GDM1 (cell line): Measurements from ENCODE around the gene GRAMD2B.
"Not testable (repeated sequence)": the region's sequence is repeated elsewhere in the genome, so short reads cannot be mapped to it uniquely, and the experiment has no call there.

Experiments
- DNase-seq: peaks from one replicate; lab custom pipeline; 2025; lab: John Stamatoyannopoulos, UW

The GRAMD2B gene

DNA sequence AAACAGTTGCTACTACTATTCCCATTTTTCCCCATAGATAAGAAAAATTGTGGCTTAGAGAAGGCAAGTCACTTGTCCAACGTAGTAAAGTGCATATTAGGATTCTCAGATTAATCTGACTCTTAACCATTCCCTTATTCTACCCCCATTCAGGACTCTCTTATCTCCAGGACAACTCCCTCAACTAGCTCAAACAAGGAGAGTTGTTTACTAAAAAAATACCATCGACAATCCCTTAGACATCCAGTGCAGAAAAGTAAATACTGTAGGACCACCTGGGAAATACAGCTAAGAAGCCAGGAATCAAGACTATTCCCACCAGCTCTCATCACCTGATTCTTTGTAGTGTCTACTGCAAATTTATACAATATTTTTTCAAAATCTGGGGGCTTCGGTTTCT lies 9.4 kb upstream of the GRAMD2B start:
- no peak for DNase-seq

DNA sequence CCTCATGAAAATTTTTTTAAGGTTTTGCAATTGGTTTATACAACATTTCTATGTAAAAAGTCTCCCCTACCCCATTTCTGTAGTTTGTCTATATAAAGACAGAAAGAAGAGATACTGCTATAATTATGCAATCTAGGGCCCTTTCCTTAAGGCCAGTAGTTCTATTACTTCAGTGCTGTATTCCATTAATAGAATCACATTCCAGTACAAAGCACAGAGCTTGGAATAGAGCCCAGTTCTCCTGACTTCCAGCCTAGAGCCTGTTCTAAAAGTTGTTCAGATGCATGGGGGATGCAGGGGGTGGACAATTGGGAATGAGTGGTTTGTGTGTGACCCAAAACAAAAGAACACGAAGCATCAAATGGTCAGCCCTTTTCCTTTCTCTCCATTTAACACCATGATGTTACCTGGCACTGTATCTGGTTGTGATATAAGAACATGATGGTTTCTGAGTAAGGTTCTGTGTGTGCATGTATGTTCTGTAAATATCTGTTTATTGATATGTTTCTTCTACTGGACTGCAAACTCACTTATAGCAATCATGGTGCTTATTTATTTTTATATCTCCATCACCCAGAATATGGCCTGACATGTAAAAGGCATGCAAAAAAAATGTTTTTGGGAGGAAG lies 8.2 kb upstream of the GRAMD2B start:
- DNase-seq: no peak

DNA sequence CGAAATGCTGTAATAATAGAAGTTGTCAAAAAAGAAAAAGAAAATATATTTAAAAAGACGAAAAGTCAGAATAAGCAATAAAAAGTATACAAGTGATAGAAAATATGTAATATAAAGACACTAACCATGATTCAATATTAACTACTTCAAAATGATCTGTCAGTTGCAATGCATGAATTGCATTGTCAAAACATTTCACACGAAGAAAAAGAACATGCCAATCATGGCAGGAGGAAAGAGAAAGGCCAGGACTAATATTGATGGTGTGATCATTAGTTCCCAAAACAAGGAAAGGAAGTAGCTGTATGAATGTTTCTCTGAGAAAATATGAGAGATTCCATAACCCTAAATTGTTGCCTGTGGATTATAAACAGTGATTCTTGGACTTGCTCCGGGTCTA lies 7.4 kb upstream of the GRAMD2B start:
- no peak for DNase-seq

DNA sequence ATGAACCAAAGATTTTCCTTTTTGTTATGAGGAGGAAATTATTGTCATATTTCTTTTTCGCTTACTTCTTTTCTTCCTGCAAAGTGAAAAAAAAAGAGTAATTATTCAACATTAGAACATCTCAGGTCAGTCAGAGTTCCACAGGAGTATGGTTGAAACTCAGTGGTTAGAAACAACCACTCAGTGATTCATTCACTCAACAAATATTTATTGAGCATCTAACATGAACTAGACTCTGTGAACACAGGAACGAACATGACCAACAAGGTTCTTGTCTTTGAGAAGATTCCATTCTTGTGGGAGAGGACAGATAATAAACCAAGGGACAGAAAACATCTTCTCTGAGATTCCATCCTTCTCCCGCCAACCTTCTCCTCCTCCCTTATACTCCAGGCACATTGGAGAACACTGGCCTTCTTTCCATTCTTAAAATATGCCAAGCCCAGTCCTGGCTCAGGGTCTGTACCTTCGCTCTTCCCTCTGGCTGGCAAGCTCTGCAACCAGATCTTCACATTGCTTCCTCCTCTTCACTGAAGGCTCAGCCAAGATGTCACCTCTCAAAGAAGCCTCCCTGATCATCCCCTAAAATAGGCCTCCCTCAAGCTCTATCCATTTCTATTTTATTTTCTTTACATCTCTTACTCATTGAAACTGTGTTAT lies 6.8 kb upstream of the GRAMD2B start:
- DNase-seq: no peak

DNA sequence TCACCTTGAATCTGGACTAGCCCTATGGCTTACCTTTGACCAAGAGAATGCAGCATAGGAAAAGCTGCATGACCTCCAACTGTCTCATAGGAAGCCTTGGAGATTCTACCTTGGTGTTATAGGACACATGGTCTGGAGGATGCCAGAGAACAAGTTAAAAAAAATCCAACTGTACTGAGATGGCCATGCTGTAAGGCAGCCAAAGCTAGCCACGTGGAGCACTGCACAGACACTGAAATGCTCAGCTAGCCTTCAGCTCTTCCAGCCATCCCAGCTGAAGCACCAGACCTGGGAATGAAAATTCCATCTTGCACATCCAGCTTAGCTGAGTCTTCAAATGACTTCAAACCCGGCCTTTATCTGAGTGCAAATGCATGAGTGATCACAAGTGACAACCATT lies 6.0 kb upstream of the GRAMD2B start:
- no peak for DNase-seq

DNA sequence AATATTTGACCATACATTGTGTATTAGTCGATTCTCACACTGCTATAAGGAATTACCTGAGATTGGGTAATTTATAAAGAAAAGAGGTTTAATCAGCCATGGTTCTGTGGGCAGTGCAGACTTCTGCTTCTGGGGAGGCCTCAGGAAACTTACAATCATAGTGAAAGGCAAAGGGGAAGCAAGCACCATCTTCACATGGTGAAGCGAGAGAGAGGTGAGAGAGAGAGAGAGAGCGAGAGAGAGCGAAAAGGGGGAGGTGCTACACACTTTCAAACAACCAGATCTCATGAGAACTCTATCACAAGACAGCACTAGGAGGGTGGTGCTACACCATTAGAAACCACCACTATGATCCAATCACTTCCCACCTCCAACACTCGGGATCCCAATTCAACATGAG lies 4.1 kb upstream of the GRAMD2B start:
- DNase-seq: no peak

DNA sequence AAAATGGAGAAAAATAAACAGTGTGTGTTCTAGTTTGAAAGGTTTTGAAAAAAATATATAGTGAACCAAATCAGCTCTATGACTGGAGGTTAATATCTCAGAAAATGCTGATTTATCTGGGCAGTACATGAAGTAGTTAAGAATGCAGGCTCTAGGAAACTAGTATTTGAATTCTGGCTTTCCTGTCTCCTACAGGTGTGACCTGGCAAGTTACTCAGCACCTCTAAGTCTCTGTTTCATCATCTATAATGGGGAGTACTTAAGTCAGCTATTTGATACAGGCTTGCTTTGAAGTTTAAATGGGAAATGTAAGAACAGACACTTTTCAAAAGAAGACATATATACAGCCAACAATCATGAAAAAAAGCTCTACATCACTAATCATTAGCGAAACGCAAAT lies 5.2 kb downstream of the GRAMD2B start:
- no peak for DNase-seq

DNA sequence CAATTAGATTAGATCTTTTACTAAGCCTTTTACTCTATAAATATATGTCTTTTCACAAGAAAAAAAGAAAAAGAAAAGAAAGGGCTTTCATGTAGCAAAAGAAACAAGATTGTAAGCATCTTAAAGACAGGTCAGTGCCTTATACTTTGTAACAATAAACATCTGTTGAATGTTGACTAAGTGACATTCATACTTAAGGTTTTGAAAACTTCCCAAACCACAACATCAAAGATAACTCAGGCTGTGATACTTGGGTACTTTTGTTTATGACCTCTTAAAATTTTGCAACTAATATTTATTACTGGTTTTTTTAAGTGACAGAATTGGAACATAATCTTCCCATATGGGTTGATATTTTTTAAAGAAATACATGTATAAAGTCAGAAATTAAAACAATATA lies 7.4 kb downstream of the GRAMD2B start:
- no peak for DNase-seq

DNA sequence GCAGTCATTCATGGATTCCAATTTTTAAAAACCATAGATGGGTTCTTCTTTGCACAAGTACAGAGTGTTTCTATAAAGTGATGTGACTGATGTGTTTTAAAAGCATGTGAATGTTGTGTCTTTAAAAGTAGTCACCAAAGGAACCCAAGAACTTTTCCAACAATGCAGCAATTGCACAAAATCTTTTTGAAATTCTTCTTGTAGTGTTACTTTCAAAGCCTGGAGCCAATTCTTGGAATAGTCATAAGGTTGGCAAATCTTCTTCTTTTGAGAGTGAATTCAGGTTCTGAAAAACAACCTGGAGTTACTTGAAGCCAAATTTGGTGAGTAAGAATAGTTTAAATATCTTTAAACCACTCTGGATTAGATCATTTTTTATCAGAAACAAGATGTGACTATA lies 10.5 kb downstream of the GRAMD2B start:
- no peak for DNase-seq

DNA sequence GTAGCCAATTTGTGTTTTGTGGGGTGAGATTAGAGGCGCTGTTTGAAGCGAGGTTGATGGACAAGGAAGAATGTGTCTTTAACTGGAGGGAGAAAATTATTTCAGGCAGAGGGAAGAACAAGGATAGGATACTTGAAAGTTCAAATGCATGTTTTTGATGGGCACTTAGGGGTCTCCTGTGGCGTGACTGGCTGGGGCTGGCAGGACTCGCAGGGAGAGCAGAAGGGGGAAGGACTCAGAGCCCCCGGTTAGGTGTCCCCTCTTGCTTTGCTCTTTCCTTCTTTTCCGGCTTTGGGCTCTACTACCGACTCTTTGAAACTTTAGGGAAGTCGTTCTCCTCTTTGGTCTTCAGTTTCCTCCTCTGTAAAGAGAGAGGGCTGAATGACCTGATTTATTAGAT lies 12.1 kb downstream of the GRAMD2B start:
- no peak for DNase-seq

DNA sequence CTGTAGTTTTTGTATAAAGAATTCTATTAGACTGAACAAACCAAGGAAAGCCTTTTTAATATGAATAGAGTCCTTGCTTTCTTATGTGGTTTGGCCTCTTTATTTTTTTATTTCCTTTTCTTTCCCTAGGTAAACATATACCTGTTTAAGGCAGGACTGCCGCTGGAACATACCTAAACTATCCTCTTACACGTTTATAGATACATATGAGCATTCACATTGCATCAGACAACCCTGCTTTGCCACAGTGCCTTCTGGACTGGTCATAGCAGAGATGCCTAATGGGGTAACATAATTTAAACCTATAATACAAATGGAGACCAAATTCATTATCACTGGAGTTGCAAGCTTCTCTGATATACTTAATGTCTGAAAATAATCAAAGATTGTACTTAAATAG lies 12.5 kb downstream of the GRAMD2B start:
- DNase-seq: no peak

DNA sequence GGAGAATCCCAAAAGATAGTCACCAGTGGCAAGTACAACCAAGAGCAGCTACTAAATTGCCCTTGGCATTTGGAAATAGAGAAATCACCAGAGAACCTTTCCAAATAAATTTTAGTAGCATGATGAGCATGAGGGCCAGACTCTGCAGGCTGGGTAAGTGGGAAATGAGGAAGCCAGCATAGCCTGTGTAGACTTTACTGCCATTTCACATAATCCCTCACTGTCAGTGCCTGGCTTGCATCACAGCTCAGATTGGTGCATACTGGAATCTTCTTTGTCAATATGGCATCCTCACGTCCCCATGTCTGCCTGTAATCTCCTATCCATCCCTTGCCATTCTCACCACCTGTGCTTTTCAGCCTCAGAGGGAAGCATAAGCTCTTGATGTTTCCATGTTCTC lies 14.5 kb downstream of the GRAMD2B start:
- no peak for DNase-seq

DNA sequence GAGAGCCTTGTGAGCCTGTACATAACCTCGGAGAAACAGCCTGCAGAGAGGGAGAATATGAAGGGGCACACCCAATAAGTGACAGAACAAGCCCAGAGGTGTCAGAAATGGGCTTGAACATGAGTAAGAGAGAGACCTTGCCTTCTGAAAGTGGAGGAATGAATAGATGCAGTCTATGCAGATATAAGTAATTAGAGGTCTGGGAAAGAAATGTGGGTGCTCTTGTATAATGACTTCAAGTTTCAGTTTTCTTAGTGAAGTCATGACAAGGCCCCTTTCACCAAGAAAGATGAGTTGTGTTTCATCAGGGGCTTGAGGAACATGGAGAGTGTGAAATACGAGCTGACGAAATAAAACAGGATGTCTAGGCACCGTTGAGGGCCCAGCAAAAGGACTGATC lies 15.1 kb downstream of the GRAMD2B start:
- DNase-seq: no peak

DNA sequence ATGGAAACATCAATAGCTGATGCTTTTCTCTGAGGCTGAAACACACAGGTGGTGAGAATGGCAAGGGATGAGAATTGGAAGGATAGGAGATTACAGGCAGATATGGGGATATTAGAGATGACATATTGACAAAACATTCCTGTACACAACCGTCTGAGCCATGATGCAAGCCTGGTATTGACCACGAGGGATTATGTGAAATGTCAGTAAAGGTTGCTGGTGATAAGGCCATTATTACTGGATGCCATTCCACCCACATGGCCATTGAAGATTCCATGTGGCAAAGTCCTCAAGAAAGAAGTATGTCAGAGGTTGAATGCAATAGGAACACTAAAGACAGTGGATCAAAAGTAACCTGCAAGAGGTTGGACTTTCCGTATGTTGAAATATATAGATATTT lies 15.7 kb downstream of the GRAMD2B start:
- no peak for DNase-seq

DNA sequence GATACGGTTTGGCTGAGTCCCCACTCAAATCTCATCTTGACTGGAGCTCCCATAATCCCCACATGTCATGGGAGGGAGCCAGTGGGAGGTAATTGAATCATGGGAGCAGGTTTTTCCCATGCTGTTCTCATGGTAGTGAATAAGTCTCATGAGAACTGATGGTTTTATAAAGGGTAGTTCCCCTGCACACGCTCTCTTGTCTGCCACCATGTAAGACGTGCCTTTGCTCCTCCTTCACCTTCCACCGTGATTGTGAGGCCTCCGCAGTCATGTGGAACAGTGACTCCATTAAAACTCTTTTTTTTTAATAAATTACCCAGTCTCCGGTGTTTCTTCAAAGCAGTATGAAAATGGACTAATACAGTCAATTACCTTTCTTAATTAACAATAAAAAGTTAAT lies 16.5 kb downstream of the GRAMD2B start:
- not testable (repeated sequence) for DNase-seq

DNA sequence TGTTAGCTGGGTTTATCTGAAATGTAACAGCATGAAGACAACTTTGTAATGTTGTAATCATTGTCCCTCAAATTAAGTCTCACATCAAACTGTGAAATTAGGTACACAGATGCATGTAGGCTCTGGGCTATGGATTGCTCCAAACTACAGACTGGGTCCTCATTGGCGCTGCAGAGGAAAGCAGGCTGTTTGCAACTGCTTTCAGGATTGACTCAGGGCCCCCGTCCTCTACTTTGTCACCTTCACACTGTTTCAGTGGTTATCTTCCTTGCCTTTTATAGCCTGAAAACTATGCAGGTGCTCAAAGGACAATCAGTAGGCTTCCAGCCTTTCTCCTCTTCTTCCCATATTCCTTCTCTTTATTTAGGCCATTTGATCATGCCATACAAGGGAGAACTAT lies 18.0 kb downstream of the GRAMD2B start:
- no peak for DNase-seq

DNA sequence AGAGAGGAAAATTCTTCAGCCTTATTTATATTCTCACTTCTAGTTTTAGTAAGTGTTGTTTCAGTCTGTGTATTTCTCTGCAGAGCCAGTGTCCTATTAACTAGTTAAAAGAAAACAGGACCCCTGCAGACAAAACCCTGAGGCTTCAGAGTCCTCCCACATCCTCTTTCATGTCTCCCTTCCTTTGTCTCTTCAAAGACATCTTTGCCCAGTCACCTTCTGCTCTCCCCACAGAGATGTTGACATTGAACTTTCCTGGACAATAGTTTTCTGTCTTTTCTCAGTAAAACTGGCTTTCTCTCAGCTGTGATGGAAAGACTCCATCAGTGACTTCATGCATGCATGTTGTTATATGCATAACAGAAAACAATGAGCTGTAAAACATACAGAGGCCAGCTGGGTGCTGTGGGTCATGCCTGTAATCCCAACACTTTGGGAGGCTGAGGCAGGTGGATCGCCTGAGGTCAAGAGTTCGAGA lies 20.2 kb downstream of the GRAMD2B start:
- DNase-seq: no peak

DNA sequence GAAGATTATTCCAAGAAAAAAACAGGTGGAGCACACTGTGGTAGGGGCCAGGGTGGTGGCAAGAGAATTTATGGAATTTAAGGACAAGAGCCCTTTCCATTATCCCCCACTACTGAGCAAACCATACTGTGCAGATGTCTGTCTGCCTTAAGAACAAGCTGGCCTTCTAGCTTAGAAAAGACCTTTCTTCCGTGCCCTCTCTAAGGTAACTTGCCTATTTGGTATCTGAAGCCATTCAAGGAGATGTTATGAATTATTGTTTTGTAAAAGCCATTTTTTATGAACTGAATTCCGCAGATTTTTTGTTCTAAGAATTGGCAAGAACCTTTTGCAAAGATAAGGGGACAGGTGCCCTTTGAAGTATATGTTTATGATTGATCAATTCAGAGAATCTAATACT lies 20.9 kb downstream of the GRAMD2B start:
- no peak for DNase-seq

DNA sequence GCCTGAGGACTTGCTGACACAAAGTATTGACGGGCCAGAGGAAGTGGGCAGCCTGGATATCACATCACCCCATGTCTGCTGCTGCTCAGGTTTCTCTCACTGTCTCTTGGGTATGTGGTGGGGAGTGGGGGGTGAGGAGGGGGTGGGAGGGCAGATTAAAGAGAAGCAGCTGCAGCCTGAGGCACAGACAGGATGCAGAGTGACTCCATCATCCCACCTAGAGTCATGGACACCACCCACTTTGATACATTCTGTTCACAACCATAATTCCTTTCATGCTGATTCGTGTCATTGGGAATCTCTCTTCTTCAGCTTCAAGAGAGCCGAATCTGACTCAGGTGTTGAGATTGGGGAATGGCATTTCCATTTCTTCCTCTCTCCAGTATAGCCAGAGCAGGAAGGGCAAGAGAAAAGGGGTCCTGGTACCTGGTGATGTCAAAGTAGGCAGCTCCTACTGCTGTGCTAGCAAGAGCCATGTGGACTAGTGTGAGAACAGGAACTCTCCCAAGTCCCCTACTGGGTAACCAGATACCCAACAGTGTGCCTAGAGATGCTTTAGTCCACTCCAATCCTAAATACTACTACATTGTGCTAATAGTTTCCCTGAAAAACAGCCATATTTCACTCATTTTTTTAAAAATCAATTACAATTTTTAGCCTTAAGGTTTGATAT lies 22.4 kb downstream of the GRAMD2B start:
- no peak for DNase-seq

DNA sequence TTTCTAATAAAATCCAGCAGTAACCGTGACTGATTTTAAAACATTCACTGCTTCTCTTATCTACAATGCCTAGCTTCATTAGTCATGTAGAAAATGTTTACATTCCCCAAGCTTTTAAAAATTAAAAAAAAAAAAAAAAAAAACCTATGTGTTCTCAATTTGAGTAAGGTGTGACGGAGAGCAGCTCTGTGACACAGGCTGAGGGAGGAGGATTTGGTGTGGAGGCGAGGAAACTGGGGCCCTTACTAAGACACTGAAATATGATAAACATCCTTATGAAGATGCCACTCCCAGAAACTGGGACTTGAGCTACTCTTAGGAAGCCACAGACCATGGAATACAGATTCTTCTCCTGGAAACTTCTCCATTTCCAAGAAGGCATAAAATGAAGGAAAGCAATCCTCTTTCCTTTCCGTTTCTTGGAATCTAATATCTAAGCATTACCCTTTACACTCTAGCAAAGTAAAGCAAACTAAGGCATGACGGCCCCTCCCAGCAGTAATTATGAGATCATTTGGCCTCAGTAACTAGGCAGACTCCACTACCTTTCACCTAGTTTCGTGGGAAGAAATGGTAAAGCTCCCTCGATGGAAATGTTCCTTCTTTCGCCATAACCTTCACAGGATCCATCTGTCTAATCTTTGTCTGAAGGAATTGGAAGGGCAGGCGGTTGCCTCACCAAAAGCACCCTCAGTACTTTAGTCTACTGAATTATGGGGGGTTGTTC lies 23.5 kb downstream of the GRAMD2B start:
- DNase-seq: no peak

DNA sequence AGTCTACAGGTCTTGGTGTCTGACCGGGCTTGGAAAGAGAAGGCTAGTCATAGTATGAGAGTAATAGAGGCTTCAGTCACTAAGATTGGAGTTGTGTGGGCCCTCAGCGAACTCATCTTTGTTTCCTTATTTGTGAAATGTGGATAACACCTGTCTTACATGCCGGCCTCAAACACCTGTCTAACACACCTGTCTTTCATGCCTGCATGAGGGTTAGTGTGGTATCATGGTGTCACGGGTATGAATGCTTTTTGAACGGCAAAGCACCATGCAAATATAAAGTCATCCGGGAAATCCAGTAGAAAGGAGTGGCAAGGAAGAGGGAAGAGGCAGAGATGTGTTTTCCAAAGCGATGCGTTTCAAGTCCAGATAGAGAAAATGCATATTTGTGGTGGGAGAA lies 25.5 kb downstream of the GRAMD2B start:
- no peak for DNase-seq

DNA sequence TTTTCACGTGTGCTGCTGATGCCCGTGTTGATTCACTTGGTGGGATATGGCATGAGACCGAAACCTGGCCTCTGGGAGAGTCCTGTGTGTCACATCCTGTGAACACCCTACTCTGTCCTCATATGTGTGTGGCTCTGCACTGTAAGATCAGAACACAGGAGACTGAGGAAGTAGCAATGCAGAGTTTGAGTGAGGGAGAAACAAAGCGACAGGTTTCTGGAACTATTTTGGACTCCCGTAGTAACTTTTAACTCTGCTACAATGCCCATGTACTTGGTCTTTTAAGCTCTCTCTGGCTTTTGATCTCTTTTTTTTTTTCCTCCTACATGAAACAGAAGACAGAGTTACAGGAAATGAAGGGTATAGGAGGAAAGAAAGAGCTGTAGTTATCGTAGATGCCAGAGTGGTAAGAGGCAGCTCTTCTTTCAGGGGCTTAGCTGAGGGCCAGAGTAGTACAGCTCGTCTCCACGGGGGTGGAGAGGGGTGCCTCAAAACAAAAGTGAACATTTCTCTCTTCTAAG lies 26.6 kb downstream of the GRAMD2B start:
- no peak for DNase-seq

DNA sequence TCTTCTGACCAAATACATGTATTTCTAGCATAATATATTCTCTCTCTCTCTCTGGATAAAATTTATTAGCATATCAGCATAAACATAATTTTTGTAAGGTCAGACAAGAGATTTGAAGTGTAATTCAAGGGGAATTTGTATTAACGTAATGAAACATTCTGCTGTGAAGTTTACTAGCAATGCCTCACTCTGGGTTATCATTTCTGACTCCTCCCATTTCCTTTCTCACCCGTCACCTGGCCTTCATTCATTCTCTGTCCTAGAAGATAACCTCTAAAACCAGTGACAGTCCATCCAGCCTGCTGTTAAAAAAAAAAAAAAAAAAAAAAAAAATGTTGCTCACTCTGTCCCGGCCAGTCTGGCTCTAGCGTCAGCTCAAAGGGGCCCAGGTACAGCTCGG lies 27.1 kb downstream of the GRAMD2B start:
- DNase-seq: no peak
